ENCODE measurements around the gene ENPP6. TPM values are rescaled to one million over a fixed set of nuclear protein-coding genes. Genes with fewer than 3 reads are reported as not detected.

The ENPP6 gene
- polyA plus RNA-seq, 1 donor from 2014 or later = not detected

- H3K27ac ChIP-seq (ENCODE audit: low read length) = no peak overlapping the region
- H3F3A ChIP-seq (ENCODE audit: insufficient read depth, low read length, poor library complexity, severe bottlenecking) = no peaks in the 10 kb centered on the region
- TF ChIP-seq POLR2AphosphoS5 (IDR thresholded peaks at IDR 0.05) = no peak
- H4K20me1 ChIP-seq (ENCODE audit: insufficient read depth) = no peaks in the 10 kb centered on the region
- H3K27me3 ChIP-seq (ENCODE audit: insufficient read depth, low read depth, low read length) = no peaks in the 10 kb centered on the region
- H3K36me3 ChIP-seq (ENCODE audit: insufficient read depth, low read length) = no peaks in the 10 kb centered on the region
- no peaks in the 10 kb centered on the region for H3K9me3 ChIP-seq (ENCODE audit: low read length)
- no peak overlapping the region for H3K4me2 ChIP-seq (ENCODE audit: low read length)
- no peaks in the 10 kb centered on the region for H3K79me2 ChIP-seq (replicated peaks; ENCODE audit: insufficient read depth, low read length)
- H3K4me3 ChIP-seq (ENCODE audit: low read length) = no peak overlapping the region
- no peak overlapping the region for H3K9ac ChIP-seq (ENCODE audit: low read length)
- no peak overlapping the region for H2AFZ ChIP-seq (ENCODE audit: low read depth, low read length)
- H3K9me2 ChIP-seq (ENCODE audit: insufficient read depth, low read length) = no peaks in the 10 kb centered on the region
These were observed 40.4 kb downstream of the ENPP6 start for GRCh38 chr4:184177271-184177670.

DNA sequence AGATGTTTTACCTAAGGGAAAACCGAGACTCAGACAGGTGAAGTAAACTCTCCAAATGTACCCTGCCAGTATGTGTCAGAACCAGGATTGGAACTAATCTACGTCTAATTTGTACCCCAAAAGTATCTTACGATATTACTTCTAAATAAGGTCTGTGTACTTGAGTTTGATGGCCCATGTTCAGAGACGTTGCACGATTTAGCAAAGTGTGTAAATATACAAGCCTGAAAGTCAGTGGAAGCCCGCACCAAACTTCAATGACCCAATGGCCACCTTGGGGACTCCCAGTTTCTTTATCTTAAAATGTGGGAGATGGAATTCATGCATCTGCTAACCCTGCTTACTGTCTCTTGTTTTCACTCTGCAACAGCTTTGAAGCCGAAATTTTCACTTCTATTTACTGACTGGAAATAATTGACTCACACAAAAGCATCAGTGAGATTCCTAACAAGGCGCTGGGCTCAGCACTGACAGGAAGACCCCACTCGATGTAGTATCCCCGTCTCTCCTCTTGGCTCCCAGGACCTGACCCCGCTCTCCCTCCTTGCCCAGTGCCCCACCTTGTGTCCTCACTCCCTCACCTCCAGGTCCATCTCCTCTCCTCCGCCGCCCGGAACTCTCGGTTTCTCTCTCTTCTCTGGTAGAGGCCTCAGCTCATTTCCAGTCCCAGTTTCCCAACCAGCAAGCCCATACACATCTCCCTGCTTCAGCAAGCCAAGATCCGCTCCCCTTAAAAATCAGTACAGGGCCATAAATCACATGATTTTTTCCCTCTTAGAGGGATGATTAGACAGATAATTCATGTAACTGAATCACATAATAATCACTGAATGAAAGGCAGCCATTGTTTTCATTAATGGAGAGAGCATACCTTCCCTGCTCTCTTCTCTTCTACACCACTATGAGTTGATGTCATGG is 42.8 kb downstream of the ENPP6 start:
- no peaks in the 10 kb centered on the region for H3K36me3 ChIP-seq (ENCODE audit: insufficient read depth, low read length)
- TF ChIP-seq, protein P1, sequence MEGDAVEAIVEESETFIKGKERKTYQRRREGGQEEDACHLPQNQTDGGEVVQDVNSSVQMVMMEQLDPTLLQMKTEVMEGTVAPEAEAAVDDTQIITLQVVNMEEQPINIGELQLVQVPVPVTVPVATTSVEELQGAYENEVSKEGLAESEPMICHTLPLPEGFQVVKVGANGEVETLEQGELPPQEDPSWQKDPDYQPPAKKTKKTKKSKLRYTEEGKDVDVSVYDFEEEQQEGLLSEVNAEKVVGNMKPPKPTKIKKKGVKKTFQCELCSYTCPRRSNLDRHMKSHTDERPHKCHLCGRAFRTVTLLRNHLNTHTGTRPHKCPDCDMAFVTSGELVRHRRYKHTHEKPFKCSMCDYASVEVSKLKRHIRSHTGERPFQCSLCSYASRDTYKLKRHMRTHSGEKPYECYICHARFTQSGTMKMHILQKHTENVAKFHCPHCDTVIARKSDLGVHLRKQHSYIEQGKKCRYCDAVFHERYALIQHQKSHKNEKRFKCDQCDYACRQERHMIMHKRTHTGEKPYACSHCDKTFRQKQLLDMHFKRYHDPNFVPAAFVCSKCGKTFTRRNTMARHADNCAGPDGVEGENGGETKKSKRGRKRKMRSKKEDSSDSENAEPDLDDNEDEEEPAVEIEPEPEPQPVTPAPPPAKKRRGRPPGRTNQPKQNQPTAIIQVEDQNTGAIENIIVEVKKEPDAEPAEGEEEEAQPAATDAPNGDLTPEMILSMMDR (IDR thresholded peaks at IDR 0.05; ENCODE audit: poor library complexity, severe bottlenecking) = no peak
- TF ChIP-seq SMC3 (conservative IDR thresholded peaks at IDR 0.05; ENCODE audit: poor library complexity) (no peak), TAF1 (IDR thresholded peaks at IDR 0.05; ENCODE audit: low read depth) (no peak), RAD21 (conservative IDR thresholded peaks at IDR 0.05) (no peak), EZH2 (IDR thresholded peaks at IDR 0.05; ENCODE audit: borderline replicate concordance, insufficient read depth, low read length, poor library complexity, severe bottlenecking) (no peak), EP300 (conservative IDR thresholded peaks at IDR 0.05; ENCODE audit: poor library complexity, severe bottlenecking) (no peak), POLR2AphosphoS5 (IDR thresholded peaks at IDR 0.05) (no peak), REST (IDR thresholded peaks at IDR 0.05; ENCODE audit: borderline replicate concordance) (no peak), MXI1 (conservative IDR thresholded peaks at IDR 0.05; ENCODE audit: poor library complexity, severe bottlenecking) (no peak)
- no peak overlapping the region for H3K4me3 ChIP-seq (ENCODE audit: low read length)
- H4K20me1 ChIP-seq (ENCODE audit: insufficient read depth) = no peaks in the 10 kb centered on the region
- H3K27ac ChIP-seq (ENCODE audit: low read length) = no peak overlapping the region
- no peak overlapping the region for H3K4me2 ChIP-seq (ENCODE audit: low read length)
- no peaks in the 10 kb centered on the region for H3F3A ChIP-seq (ENCODE audit: insufficient read depth, low read length, poor library complexity, severe bottlenecking)
- H3K79me2 ChIP-seq (replicated peaks; ENCODE audit: insufficient read depth, low read length) = no peaks in the 10 kb centered on the region
- H3K27me3 ChIP-seq (ENCODE audit: insufficient read depth, low read depth, low read length) = no peaks in the 10 kb centered on the region
- no peaks in the 10 kb centered on the region for H3K9me3 ChIP-seq (ENCODE audit: low read length)
- H2AFZ ChIP-seq (ENCODE audit: low read depth, low read length) = no peak overlapping the region
- H3K9ac ChIP-seq (ENCODE audit: low read length) = no peak overlapping the region
- no peaks in the 10 kb centered on the region for H3K9me2 ChIP-seq (ENCODE audit: insufficient read depth, low read length)

All from neural cell (in vitro differentiated cells).